Keratinocyte (primary cell): ENCODE measurements around the gene TBCE. TPM values are rescaled to one million over a fixed set of nuclear protein-coding genes. Genes with fewer than 3 reads are reported as not detected.

Source experiments
- DNase-seq: peaks from one replicate; pipeline ENCODE4 v3.0.0-alpha.2; 2011; ENCODE audit warnings: low read depth, missing footprints, low spot score
- FAIRE-seq: peaks from 2 replicates; lab custom pipeline; 2011; peaks lifted over from hg19 to GRCh38; lab: Jason Lieb, UNC
- H2AFZ ChIP-seq: 2 replicates; pipeline ENCODE4 v1.6.0; 2012; ENCODE audit warnings: low read length, control low read depth, inconsistent platforms; ENCODE audit not compliant: control insufficient read depth
- H3K27ac ChIP-seq: 2 replicates; pipeline ENCODE4 v1.5.1; 2011; ENCODE audit warnings: low read length; ENCODE audit not compliant: control insufficient read depth, insufficient read depth
- H3K27me3 ChIP-seq: 3 replicates; pipeline ENCODE4 v1.6.0; 2011; ENCODE audit warnings: low read length; ENCODE audit not compliant: control insufficient read depth, insufficient read depth; ENCODE audit errors: extremely low read depth
- H3K36me3 ChIP-seq, 2 experiments: 2 replicates in 1 of 2; 3 replicates in 1 of 2; pipeline ENCODE4 v1.5.1; 2011; ENCODE audit warnings: low read length in 2 of 2, mild to moderate bottlenecking in 1 of 2; ENCODE audit not compliant: control insufficient read depth in 2 of 2, insufficient read depth in 2 of 2; ENCODE audit errors: extremely low read depth in 1 of 2
- H3K4me1 ChIP-seq: 3 replicates; pipeline ENCODE4 v1.5.1; 2011; ENCODE audit warnings: low read length; ENCODE audit not compliant: control insufficient read depth, insufficient read depth; ENCODE audit errors: extremely low read depth
- H3K4me2 ChIP-seq: 3 replicates; pipeline ENCODE4 v1.6.0; 2011; ENCODE audit warnings: low read depth, low read length; ENCODE audit not compliant: control insufficient read depth, insufficient read depth; ENCODE audit errors: extremely low read depth
- H3K4me3 ChIP-seq, 3 experiments: fragments of 200-600 bp in 1 of 3; sonication (generic) in 1 of 3; 2 replicates in 2 of 3; 3 replicates in 1 of 3; pipeline ENCODE4 v1.5.1; 2011 to 2016; ENCODE audit warnings: low read length in 3 of 3, mild to moderate bottlenecking in 3 of 3, control low read depth in 2 of 3, inconsistent platforms in 1 of 3, low read depth in 1 of 3, mixed read lengths in 1 of 3, mixed run types in 1 of 3, moderate library complexity in 1 of 3; ENCODE audit not compliant: control insufficient read depth in 2 of 3, insufficient read depth in 2 of 3; ENCODE audit errors: extremely low read depth in 1 of 3
- H3K79me2 ChIP-seq: 2 replicates; pipeline ENCODE4 v1.6.0; 2012; ENCODE audit warnings: low read length; ENCODE audit not compliant: control insufficient read depth, insufficient read depth
- H3K9ac ChIP-seq: 3 replicates; pipeline ENCODE4 v1.6.0; 2011; ENCODE audit warnings: low read length; ENCODE audit not compliant: control insufficient read depth, insufficient read depth; ENCODE audit errors: extremely low read depth
- H3K9me1 ChIP-seq: 3 replicates; pipeline ENCODE4 v1.6.0; 2011; ENCODE audit warnings: low read length; ENCODE audit not compliant: control insufficient read depth, insufficient read depth; ENCODE audit errors: extremely low read depth
- H3K9me3 ChIP-seq: 2 replicates; pipeline ENCODE4 v1.5.1; 2012; ENCODE audit warnings: low read depth, low read length; ENCODE audit not compliant: control insufficient read depth
- H4K20me1 ChIP-seq: 3 replicates; pipeline ENCODE4 v1.6.0; 2011; ENCODE audit warnings: low read length; ENCODE audit not compliant: control insufficient read depth, insufficient read depth; ENCODE audit errors: extremely low read depth
- EZH2 ChIP-seq: IDR thresholded peaks from one replicate; pipeline ENCODE4 v1.6.1; 2012; ENCODE audit warnings: inconsistent platforms, mild to moderate bottlenecking, low read length, moderate library complexity
- dilution Hi-C: fragments of 300-500 bp; cut with MboI; formaldehyde crosslinking; loops from one replicate; pipeline ENCODE4 v1.7.0; 2020; ENCODE audit warnings: low sequenced_read_pairs; ENCODE audit not compliant: extremely low pct_ligation_motif_present
- polyA minus RNA-seq, 3 experiments: library from RNA; depleted of rRNA, polyadenylated mRNA; stranded (reverse); fragments of >200 nt; gene quantifications; 1 replicate in 1 of 3; 2 replicates in 1 of 3; 3 replicates in 1 of 3; pipeline ENCODE4 v1.2.3, GENCODE V29; 2011
- polyA plus RNA-seq, 5 experiments: library from polyadenylated mRNA; depleted of rRNA in 3 of 5; stranded (reverse) in 3 of 5; stranded (forward) in 1 of 5; unstranded in 1 of 5; fragments of >200 nt; gene quantifications; 1 replicate in 1 of 5; 2 replicates in 3 of 5; 3 replicates in 1 of 5; pipeline versions ENCODE4 v1.2.1 to v1.2.3, GENCODE V29; 2011 to 2012; ENCODE audit warnings: missing spikeins in 2 of 5, low read depth in 1 of 5, low replicate concordance in 1 of 5
- TF ChIP-seq, protein P1 (sequence below), 3 experiments: IDR thresholded peaks in 1 of 3; conservative IDR thresholded peaks in 1 of 3; optimal IDR thresholded peaks in 1 of 3; 2 replicates in 2 of 3; 3 replicates in 1 of 3; pipeline versions ENCODE3 to v1.5.1; 2011; ENCODE audit warnings: low read length in 3 of 3, mild to moderate bottlenecking in 3 of 3, moderate library complexity in 2 of 3, control low read depth in 1 of 3, inconsistent platforms in 1 of 3; ENCODE audit not compliant: insufficient read depth in 2 of 3; ENCODE audit errors: extremely low read depth in 1 of 3

TBCE gene, protein sequence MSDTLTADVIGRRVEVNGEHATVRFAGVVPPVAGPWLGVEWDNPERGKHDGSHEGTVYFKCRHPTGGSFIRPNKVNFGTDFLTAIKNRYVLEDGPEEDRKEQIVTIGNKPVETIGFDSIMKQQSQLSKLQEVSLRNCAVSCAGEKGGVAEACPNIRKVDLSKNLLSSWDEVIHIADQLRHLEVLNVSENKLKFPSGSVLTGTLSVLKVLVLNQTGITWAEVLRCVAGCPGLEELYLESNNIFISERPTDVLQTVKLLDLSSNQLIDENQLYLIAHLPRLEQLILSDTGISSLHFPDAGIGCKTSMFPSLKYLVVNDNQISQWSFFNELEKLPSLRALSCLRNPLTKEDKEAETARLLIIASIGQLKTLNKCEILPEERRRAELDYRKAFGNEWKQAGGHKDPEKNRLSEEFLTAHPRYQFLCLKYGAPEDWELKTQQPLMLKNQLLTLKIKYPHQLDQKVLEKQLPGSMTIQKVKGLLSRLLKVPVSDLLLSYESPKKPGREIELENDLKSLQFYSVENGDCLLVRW
- 19.4 to 27.5 TPM (median 20.9 TPM) in 3 replicates for polyA plus RNA-seq
- 6.3 TPM for polyA plus RNA-seq (2011; ENCODE audit: low read depth)
- 15.8 and 25.9 TPM in 2 replicates for polyA plus RNA-seq (2011; cell fraction: cytosol; rRNA removed)
- polyA plus RNA-seq (2011; cell fraction: nucleus; rRNA removed), result 28.4 and 31.1 TPM in 2 replicates
- polyA plus RNA-seq (2012; ENCODE audit: low replicate concordance), result 26.2 and 28.6 TPM in 2 replicates
- 2.3 to 16.5 TPM (median 12.0 TPM) in 3 replicates for polyA minus RNA-seq
- polyA minus RNA-seq (2011; cell fraction: cytosol; rRNA and poly(A)+ RNA removed), result 8.4 TPM
- 13.6 and 19.9 TPM in 2 replicates for polyA minus RNA-seq (2011; cell fraction: nucleus; rRNA and poly(A)+ RNA removed)

DNA sequence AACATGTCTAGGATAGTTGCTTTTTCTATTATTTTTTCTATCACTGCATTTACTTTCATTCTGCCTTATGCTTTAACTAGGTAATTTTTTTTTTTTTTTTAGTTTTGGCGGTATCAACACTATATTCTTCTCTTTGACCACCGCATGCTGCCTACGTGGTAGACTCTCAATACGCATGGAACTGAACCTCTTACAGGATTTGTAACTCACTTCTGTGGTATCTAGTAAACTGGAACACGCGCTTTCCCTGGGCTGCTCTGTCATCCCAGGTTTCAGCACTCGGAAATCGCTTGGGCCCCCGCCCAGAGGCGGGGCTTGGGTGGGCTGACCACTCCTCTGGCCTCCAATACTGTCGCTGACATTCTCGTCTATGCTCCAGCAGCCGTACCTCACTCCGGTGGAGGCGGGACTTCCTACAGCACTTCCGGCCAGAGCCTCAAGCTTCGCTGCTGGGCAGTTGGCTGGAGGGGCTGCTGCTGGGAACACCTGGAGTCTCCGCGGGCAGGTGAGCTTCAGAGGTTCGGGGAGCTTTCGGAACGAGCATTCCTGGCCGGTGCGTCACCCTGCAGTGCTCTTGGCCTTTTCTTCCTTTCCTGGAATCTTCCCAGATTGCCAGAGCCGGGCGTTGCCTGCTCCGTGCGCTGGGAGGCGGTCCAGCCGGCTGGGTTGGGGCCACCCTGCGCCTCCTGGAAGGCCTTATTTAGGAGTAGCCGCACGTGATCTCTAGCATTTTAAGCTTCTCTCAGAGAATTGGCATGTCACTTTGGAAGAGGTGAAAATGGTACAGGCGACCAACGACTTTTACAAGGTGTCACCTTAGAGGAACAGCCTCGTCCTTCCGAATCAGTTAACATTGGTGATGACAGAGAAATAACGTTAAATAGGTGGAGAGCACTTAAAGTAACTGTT, at the start of gene TBCE:
Gene TBCE (plus strand): TSS at position 428 of the 909 bp plus-strand sequence. CDS start 12,623 bp downstream, outside the sequence.
- Histone ChIP-seq H3K9me1 (no peaks in the 10 kb centered on the region), H3K9ac (peak within 1 kb of the TSS; percentile 84), H3K4me2 (peak within 1 kb of the TSS; percentile 87), H3K4me1 (peaks cover 15% of the 10 kb centered on the region), H3K4me3 (peak within 1 kb of the TSS; percentile 55 to 94 (median 86)), H3K36me3 (no peaks in the 10 kb centered on the region), H3K9me3 (no peaks in the 10 kb centered on the region), H2AFZ (peak within 1 kb of the TSS; percentile 94), H3K27me3 (no peaks in the 10 kb centered on the region), H3K79me2 (peaks cover 11% of the 10 kb centered on the region), H3K27ac (peak within 1 kb of the TSS; percentile 91), H4K20me1 (no peaks in the 10 kb centered on the region)
- TF ChIP-seq, protein P1, sequence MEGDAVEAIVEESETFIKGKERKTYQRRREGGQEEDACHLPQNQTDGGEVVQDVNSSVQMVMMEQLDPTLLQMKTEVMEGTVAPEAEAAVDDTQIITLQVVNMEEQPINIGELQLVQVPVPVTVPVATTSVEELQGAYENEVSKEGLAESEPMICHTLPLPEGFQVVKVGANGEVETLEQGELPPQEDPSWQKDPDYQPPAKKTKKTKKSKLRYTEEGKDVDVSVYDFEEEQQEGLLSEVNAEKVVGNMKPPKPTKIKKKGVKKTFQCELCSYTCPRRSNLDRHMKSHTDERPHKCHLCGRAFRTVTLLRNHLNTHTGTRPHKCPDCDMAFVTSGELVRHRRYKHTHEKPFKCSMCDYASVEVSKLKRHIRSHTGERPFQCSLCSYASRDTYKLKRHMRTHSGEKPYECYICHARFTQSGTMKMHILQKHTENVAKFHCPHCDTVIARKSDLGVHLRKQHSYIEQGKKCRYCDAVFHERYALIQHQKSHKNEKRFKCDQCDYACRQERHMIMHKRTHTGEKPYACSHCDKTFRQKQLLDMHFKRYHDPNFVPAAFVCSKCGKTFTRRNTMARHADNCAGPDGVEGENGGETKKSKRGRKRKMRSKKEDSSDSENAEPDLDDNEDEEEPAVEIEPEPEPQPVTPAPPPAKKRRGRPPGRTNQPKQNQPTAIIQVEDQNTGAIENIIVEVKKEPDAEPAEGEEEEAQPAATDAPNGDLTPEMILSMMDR (optimal IDR thresholded peaks at IDR 0.05 in 1 of 3, IDR thresholded peaks at IDR 0.05 in 1 of 3, conservative IDR thresholded peaks at IDR 0.05 in 1 of 3; ENCODE audit: extremely low read depth in 1 of 3, insufficient read depth in 2 of 3, low read length in 3 of 3), result peak; percentile 25 to 27 (median 25)
- TF ChIP-seq EZH2, result no peak
- dilution Hi-C loops, result no loop called here
- DNase-seq (peak; percentile 98), FAIRE-seq (peak; percentile 94)

DNA sequence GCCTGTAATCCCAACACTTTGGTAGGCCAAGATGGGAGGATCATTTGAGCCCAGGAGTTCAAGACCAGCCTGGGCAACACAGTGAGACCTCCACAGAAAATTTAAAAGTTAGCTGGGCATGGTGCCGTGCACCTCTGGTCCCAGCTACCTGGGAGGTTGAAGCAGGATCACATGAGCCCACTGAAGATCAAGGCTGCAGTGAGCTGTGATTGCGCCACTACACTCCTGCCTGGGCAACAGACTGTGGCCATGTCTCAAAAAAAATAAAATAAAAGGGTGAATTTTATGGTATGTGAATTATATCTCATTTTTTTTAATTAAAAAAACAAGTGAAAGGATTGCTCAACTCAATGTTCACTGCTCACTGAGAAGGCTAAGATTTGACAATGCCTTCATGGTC, 48.0 kb upstream of the TBCE start:
- dilution Hi-C loops, result no loop called here
- TF ChIP-seq, protein P1 (optimal IDR thresholded peaks at IDR 0.05 in 1 of 3, IDR thresholded peaks at IDR 0.05 in 1 of 3, conservative IDR thresholded peaks at IDR 0.05 in 1 of 3; ENCODE audit: extremely low read depth in 1 of 3, insufficient read depth in 2 of 3, low read length in 3 of 3), result no peak
- no peak for TF ChIP-seq EZH2
- H3K27ac ChIP-seq, result no peak overlapping the region
- peaks cover 94% of the 10 kb centered on the region for H3K79me2 ChIP-seq
- DNase-seq (no peak), FAIRE-seq (no peak)
- H3K9ac ChIP-seq, result no peak overlapping the region
- H3K36me3 ChIP-seq, result peaks cover 1 to 5% of the 10 kb centered on the region in 2 experiments
- no peaks in the 10 kb centered on the region for H3K9me3 ChIP-seq
- H4K20me1 ChIP-seq, result peaks cover 4% of the 10 kb centered on the region
- H2AFZ ChIP-seq, result no peak overlapping the region
- H3K4me1 ChIP-seq, result peaks cover 2% of the 10 kb centered on the region
- peaks cover 3% of the 10 kb centered on the region for H3K9me1 ChIP-seq
- H3K27me3 ChIP-seq, result no peaks in the 10 kb centered on the region
- no peak overlapping the region for H3K4me2 ChIP-seq
- H3K4me3 ChIP-seq, result no peak overlapping the region
